Stimulated activated CD8-positive, alpha-beta memory T cell treated with anti-CD3 and anti-CD28 coated beads, Interleukin-15, amount 100 ng/mL, for 4 hours (primary cell): ENCODE results near the gene HIPK3.
"Not testable (repeated sequence)": the region's sequence is repeated elsewhere in the genome, so short reads cannot be mapped to it uniquely, and the experiment has no call there.

ENCODE experiments used
- DNase-seq, 2 donors: peaks; one replicate each; pipeline ENCODE4 v3.0.0-alpha.2; 2020; ENCODE audit warnings: low read depth in 2 of 2

Gene HIPK3

DNA sequence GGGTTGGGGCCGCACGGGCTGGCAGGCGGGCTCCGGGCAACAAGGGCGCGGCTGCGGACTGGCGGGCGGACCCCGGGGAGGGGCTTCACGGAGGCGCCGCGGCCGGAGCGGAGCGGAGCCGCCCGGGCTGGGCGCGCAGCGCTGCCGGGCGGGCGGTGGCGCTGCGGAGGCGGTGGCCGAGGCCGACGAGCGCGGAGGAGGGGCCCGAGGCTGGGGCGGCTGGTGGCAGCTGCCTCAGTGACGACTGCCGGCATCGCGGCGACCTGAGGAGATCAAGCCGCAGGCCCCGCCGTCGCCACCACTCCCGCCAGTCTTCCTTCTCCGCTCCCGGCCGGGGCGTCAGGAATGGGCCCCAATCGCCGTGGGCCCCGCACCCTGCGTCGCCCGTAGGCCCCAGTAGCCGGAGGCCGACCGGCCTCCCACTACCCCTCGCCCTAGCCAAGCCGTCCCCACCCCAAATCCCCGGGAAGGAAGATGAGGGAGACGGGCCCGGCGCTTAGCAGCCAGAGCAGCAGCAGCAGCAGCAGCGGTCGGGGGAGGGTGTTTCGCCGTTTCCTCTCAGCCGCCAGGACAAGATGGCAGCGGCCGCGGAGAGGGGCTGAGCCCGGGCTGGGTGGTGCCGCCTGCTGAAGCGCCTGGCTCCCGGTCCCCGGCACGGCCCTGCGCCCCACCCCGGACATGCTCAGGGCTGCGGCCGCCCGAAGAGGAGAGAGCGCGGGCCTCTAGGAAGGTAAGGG, at the start of gene HIPK3:
HIPK3 (plus strand) TSS at position 222 of the 737 bp plus-strand sequence.
- peak; percentile 32 to 58 for DNase-seq

DNA sequence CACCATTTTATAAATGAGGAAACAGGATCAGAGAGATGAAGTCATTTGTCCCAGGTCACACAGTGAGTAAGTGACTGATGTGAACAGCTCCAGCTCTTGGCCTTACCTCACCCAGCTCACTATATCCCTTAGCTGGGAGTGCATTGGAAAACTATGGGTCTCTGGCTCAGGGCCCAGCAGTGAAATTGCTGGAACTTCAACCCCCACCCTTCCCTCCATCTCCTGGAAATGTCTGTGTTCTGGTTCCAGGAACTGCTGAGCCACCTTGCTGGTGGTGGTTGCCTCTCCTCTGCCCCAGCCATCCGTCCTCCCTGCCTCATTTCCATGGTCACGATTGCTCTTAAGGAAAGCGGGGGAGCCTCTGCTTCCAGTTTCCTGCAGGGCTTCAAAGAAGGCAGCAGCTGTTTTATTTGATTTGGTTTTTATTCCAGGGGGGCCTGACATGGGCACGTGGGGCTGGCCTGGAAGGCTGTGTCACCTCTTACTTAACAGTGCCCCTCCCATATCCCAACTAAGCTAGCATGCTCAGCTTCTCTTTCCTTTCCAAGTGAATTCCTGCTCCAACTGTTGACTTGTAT, 49.7 kb upstream of the HIPK3 start:
- DNase-seq, result no peak

- DNase-seq, result no peak
Observed at GRCh38 chr11:33208150-33208549, 49.0 kb upstream of the HIPK3 start.

GRCh38 chr11:33211153-33211552, 46.0 kb upstream of the HIPK3 start:
- DNase-seq, result no peak

DNA sequence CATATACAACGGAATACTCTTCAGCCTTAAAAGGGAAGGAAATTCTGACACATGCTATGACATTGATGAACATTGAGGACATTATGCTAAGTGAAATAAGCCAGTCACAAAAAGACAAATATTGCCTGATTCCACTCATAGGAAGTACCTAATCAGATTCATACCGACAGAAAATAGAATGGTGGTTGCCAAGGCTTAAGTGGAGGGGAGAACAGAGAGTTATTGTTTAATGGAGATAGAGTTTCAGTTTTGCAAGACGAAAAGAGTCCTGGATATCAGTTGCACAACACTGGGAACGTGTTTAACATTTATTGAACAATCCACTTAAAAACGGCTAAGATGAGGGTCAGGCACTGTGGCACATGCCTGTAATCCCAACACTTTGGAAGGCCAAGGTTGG, 45.6 kb upstream of the HIPK3 start:
- DNase-seq, result no peak

DNA sequence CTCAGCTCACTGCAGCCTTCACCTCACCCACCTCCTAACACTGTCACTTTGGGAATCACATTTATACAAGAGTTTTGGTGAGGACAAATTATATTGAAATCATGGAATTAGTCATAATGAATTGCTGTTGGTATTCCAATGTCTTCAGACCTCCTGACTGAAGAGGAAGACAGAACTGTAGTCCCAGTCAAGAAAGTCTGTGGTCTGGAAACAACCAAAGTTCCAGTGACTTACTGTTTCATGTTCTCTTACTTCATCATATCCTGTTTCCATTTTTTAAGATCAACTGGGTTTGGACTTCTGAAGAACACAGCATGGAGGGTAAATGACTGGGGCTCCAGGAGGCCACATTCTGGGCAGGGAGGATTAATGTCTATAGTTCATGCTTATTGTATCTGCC, 43.0 kb upstream of the HIPK3 start:
- no peak for DNase-seq

- DNase-seq, result no peak
Observed at GRCh38 chr11:33214767-33215166, 42.4 kb upstream of the HIPK3 start.

- not testable (repeated sequence) for DNase-seq
Observed at GRCh38 chr11:33216676-33217075, 40.5 kb upstream of the HIPK3 start.

DNA sequence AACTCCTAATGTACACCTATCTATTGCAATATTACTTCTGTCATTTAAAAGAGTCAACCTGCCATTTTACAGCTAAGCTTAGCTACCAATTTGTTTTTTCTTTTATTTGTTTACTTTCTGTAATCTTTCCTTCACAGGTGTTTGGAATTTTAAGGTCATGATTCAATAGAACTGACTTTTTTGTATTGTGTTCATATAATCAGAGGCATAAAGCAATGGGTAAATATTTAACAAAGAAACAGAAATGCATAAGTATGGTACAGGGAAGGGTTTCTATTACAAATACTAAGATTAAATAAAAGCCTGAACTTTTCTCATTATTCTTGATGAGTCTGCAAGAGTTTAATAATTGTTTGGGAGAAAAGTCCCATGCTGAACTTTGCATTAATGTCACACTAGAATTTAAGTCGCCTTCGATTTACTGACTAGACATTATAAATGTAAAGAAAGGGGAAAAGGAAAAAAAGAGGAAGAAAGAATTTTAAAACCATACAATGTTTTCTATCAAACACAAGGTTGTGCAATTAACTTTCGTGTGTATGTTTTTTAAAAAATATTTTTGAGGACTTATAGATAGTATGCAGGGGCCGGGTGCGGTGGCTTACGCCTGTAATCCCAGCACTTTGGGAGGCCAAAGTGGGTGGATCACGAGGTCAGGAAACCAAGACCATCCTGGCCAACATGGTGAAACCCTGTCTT, 35.0 kb upstream of the HIPK3 start:
- DNase-seq, result no peak

- DNase-seq, result no peak
Observed at GRCh38 chr11:33225371-33225770, 31.8 kb upstream of the HIPK3 start.

GRCh38 chr11:33227578-33228261, 29.5 kb upstream of the HIPK3 start:
- DNase-seq, result no peak

GRCh38 chr11:33234397-33235190, 22.6 kb upstream of the HIPK3 start:
- no peak for DNase-seq

DNA sequence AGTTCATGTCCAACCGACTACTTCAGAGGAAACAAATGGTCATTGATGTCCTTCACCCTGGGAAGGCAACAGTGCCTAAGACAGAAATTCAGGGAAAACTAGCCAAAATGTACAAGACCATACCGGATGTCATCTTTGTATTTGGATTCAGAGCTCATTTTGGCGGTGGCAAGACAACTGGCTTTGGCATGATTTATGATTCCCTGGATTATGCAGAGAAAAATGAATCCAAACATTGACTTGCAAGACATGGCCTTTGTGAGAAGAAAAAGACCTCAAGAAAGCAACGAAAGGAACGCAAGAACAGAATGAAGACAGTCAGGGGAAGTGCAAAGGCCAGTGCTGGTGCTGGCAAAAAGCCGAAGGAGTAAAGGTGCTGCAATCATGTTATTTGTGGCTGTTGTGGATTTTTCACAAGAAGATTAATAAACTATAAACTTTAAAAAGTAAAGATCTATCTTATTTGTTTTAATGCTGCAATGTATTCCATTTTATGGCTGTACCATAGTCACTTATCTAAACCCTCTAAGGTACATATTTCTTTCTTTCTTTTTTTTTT, 20.1 kb upstream of the HIPK3 start:
- no peak for DNase-seq

GRCh38 chr11:33242575-33242974, 14.6 kb upstream of the HIPK3 start:
- DNase-seq, result no peak

GRCh38 chr11:33243654-33244053, 13.5 kb upstream of the HIPK3 start:
- DNase-seq, result not testable (repeated sequence)

DNA sequence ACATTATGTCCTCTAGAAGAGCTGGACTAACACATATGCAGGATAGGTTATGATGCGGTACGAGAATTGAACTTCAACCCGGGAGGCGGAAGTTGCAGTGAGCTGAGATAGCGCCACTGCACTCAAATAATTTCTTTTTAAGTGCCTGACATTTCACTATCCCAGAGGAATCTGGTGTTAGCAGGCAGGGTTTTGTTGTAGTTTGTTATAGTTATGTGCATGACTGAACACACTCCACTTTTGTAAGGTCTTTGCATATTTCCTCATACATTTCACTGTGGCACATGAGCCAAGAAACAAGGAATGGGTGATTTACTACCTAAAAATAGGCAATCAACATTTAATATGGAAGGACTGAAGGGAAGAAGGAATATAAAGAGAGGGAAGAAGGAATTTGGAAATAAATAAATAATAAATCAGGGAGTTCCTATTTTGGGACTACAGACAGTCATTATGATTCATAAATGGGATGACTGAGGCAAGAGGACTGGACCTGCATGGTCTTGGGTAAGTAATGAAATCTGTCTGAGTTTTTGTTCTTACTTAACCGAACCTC, 8.7 kb upstream of the HIPK3 start:
- no peak for DNase-seq

DNA sequence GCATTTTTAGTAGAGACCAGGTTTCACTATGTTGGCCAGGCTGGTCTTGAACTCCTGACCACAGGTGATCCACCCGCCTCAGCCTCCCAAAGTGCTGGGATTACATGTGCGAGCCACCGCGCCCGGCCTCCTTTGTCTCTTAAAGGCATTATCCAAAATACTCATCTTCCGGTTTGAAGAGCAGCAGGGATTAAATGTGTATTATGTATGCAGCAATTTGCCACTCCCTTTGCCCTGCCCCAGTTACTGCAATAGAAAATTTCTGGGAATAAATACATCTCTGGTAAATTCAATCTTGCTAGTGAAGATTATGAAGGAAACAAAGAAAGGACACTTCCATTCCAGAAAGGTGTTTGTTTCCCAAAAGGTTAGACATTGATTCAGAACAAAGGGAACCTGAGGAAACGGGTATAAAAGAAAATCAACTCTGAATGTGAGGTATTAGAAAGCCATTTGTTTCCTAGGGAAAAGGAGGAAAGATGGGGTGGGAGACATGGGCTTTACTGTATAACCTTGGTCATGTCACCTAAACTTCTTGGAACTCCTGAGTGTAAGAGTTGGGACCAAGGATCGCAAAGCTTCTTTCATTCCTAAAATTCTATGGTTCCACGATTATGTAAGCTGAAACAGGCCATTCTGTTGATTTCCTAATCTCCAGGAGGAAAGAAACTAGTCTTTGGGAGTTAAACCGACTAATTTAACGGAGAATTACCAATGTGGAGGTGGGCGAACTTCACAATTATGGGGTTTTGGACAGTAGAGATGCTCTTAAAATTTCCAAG, 959 bp upstream of the HIPK3 start:
- no peak for DNase-seq

- DNase-seq, result no peak
Observed at GRCh38 chr11:33256813-33257159, 395 bp upstream of the HIPK3 start.

- peak; percentile 32 to 47 for DNase-seq
Observed at GRCh38 chr11:33257897-33258630, 883 bp downstream of the HIPK3 start.
